Measurements from ENCODE around the gene ZFAND2B.
A peak's percentile ranks its signal among the peaks of the same experiment; 100 is the strongest.

ZFAND2B gene

GRCh38 chr2:219220652-219221402, 14.2 kb downstream of the ZFAND2B start:
- no peak for DNase-seq (ENCODE audit: low read depth in 3 of 3)

- DNase-seq (ENCODE audit: low read depth in 3 of 3): no peak
Observed at GRCh38 chr2:219221957-219222518, 15.5 kb downstream of the ZFAND2B start.

GRCh38 chr2:219223831-219224610, 17.4 kb downstream of the ZFAND2B start:
- DNase-seq (ENCODE audit: low read depth in 3 of 3): no peak

GRCh38 chr2:219225350-219225749, 18.8 kb downstream of the ZFAND2B start:
- DNase-seq (ENCODE audit: low read depth in 3 of 3): no peak

- DNase-seq (ENCODE audit: low read depth in 3 of 3): no peak
Observed at GRCh38 chr2:219228041-219228910, 21.7 kb downstream of the ZFAND2B start.

- DNase-seq (ENCODE audit: low read depth in 3 of 3): no peak
Observed at GRCh38 chr2:219228911-219229304, 22.3 kb downstream of the ZFAND2B start.

- DNase-seq (ENCODE audit: low read depth in 3 of 3): peak; percentile 89 to 97 (median 95)
Observed at GRCh38 chr2:219229305-219230058, 22.9 kb downstream of the ZFAND2B start, which contains the start of the genes ANKZF1 and ATG9A. Gene ANKZF1 (plus strand): TSS chr2:219229806. CDS start chr2:219230258, 452 bp downstream. Gene ATG9A (minus strand): TSS chr2:219229636. CDS start chr2:219228024, 1,612 bp downstream.

- no peak for DNase-seq (ENCODE audit: low read depth in 3 of 3)
Observed at GRCh38 chr2:219230059-219230540, 23.5 kb downstream of the ZFAND2B start.

GRCh38 chr2:219234331-219234730, 27.7 kb downstream of the ZFAND2B start:
- no peak for DNase-seq (ENCODE audit: low read depth in 3 of 3)

GRCh38 chr2:219243291-219243761, 36.7 kb downstream of the ZFAND2B start:
- DNase-seq (ENCODE audit: low read depth in 3 of 3): no peak

- DNase-seq (ENCODE audit: low read depth in 3 of 3): no peak
Observed at GRCh38 chr2:219244789-219245147, 38.2 kb downstream of the ZFAND2B start.

GRCh38 chr2:219245148-219245898, 38.7 kb downstream of the ZFAND2B start, which contains the start of the genes GLB1L and STK16:
Gene GLB1L (minus strand): TSS chr2:219245444. CDS start chr2:219243573, 1,871 bp downstream.
Gene STK16 (plus strand): TSS chr2:219245479. CDS start chr2:219246000, 521 bp downstream.
- DNase-seq (ENCODE audit: low read depth in 3 of 3): peak; percentile 75 to 88 (median 76)

- DNase-seq (ENCODE audit: low read depth in 3 of 3): no peak
Observed at GRCh38 chr2:219245899-219246230, 39.3 kb downstream of the ZFAND2B start.

- DNase-seq (ENCODE audit: low read depth in 3 of 3): no peak
Observed at GRCh38 chr2:219246559-219246958, 40.0 kb downstream of the ZFAND2B start.

- no peak for DNase-seq (ENCODE audit: low read depth in 3 of 3)
Observed at GRCh38 chr2:219247678-219248642, 41.4 kb downstream of the ZFAND2B start.

GRCh38 chr2:219248845-219249202, 42.2 kb downstream of the ZFAND2B start:
- no peak for DNase-seq (ENCODE audit: low read depth in 3 of 3)

- DNase-seq (ENCODE audit: low read depth in 3 of 3): no peak
Observed at GRCh38 chr2:219249203-219249980, 42.8 kb downstream of the ZFAND2B start.
